ENCODE measurements around the gene GSTM3.

DNA sequence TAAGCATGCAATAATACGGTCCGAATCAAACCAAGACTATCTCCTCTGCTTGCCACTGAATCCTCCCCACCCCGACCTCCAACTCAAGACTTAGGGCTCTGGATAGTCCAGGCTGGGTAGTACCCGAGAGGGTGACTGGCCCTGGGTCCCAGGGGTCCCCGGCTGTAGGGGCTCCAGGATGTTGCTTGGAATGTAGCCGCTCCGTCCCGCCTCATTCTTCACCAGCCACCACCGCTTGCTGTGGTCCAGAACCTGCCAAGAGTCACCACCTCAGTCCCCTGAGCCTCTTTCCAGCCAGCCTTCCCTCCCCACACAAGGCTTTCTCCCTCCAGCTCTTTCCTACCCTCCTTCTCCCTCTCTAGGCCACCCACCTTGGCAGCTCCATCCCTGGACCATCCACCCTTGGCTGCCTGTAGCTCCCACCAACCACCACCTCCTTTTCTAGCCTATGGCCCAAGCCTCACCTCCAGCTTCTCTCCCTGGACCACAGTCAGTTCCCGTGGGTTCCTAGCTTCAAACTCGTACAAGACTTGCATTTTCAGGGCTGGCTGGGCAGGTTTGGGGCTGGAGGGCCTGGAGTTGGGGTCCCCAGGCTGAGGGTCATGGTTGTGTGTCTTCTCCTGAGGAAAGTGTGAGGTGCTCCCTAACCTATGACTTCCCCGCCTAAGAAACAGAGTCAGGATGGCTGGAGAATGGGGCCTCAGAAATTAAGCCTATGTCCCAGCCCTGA is 10.9 kb upstream of the GSTM3 start:
- TF ChIP-seq CTCF (IDR thresholded peaks at IDR 0.05), result no peak
- no peak for TF ChIP-seq POLR2A (IDR thresholded peaks at IDR 0.05)
- no peak for TF ChIP-seq EP300 (IDR thresholded peaks at IDR 0.05)

Measured in stomach (tissue), 4 donors.